ENCODE data around the gene ANKS1B.

ANKS1B gene

DNA sequence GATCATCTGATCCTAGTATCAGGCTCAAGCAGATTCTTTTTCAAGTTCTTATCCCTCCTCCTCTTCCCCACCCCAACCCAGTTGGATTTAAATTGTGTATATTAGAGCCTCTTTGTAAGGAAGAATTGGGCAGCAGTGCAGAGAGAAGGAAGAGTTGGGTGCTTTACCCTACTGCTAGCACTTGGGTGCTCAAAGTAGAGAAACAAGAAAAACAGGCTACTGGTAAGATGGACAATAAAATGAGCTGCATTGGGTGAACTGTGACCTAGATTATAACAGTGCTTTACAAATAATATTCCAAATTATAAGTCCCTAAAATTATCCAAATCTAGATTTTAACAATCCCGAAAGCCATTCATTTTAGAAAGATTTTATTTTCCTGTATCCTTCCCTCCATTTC, 700.6 kb downstream of the ANKS1B start:
- TF ChIP-seq, protein P1, sequence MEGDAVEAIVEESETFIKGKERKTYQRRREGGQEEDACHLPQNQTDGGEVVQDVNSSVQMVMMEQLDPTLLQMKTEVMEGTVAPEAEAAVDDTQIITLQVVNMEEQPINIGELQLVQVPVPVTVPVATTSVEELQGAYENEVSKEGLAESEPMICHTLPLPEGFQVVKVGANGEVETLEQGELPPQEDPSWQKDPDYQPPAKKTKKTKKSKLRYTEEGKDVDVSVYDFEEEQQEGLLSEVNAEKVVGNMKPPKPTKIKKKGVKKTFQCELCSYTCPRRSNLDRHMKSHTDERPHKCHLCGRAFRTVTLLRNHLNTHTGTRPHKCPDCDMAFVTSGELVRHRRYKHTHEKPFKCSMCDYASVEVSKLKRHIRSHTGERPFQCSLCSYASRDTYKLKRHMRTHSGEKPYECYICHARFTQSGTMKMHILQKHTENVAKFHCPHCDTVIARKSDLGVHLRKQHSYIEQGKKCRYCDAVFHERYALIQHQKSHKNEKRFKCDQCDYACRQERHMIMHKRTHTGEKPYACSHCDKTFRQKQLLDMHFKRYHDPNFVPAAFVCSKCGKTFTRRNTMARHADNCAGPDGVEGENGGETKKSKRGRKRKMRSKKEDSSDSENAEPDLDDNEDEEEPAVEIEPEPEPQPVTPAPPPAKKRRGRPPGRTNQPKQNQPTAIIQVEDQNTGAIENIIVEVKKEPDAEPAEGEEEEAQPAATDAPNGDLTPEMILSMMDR (conservative IDR thresholded peaks at IDR 0.05; ENCODE audit: low read depth) = no peak
- no peak for DNase-seq (ENCODE audit: low spot score)
- ChIA-PET CTCF (no interaction called here), POLR2A (ENCODE audit: low non-redundant PET) (no interaction called here)
- no peak overlapping the region for H3K27ac ChIP-seq

DNA sequence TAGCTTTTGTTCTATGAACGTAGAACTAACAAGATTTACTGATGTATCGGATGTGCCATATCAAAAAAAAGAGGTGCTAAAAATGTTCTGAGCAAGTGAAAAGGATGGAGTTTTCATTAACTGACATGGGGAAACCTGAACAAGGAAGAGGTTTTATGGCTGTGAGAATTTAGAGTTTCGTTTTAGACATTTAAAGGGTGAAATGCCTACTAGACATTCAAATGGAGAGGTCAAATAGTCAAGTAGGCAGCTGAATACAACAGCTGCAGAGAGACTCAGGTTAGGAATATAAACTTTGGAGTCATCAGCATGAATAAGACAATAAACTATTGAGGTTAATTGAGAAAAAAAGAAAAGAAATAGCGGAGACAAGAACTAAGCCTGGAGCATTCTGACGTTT, 702.1 kb downstream of the ANKS1B start:
- TF ChIP-seq, protein P1 (conservative IDR thresholded peaks at IDR 0.05; ENCODE audit: low read depth) = no peak
- POLR2A ChIA-PET (ENCODE audit: low non-redundant PET) = no interaction called here
- CTCF ChIA-PET = no interaction called here
- no peak overlapping the region for H3K27ac ChIP-seq
- no peak for DNase-seq (ENCODE audit: low spot score)

DNA sequence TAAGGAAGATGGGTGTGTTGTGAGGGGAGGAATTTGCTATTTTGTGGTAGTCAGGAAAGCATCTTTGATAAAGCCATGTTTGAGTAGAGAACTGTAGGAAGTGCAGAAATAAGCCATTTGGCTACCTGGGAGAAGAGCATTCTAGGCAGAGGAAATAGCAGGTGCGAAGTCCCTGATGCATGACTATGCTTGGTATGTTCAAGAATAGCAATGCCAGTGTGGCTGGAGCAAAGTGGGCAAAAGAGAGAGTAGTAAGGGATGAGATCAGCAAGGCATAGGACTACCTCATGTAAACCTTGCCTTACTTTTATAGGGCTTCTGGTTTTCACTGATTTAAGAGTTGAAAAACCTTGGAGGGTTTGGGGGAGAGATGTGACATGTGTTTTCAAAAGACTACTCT, 702.6 kb downstream of the ANKS1B start:
- no peak for DNase-seq (ENCODE audit: low spot score)
- TF ChIP-seq, protein P1 (conservative IDR thresholded peaks at IDR 0.05; ENCODE audit: low read depth) = no peak
- ChIA-PET CTCF (no interaction called here), POLR2A (ENCODE audit: low non-redundant PET) (no interaction called here)
- no peak overlapping the region for H3K27ac ChIP-seq

DNA sequence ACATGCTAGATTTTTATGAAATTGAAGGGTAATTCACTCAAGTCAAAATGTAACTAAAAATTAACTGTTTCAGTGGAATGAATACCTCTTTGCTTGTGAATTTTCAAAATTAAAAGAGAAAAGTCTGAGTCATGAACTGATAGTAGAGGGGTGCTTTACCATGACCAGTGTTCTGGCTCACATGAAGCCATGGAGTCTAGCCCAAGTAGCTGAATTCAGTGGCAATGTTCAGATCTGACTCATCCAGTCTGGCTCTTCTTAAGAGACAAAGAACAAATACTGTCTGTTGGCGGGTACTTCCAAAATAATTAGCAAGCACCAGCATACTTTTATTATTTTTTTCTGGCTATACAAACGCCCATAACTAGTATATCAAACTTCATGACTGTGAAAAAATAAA, 703.5 kb downstream of the ANKS1B start:
- no peak overlapping the region for H3K27ac ChIP-seq
- ChIA-PET CTCF (no interaction called here), POLR2A (ENCODE audit: low non-redundant PET) (no interaction called here)
- TF ChIP-seq, protein P1 (conservative IDR thresholded peaks at IDR 0.05; ENCODE audit: low read depth) = no peak
- DNase-seq (ENCODE audit: low spot score) = no peak

DNA sequence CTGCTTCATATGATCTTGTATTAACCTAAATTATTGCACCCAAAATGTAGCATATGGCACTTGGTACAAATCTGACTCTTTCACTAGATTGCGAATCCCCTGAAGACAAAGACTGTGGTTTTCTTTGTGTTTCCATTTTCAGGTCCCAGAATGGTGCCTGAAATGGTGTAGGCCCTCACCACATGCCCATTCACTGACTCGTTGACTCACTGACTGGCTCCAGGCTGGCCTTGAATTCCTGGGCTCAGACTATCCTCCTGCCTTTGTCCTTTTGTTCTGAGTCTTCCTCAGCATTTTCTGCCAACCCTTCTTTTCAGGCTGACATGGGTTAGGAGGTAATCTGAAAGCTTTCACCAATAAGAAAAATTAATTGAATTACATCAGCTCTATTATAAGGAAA, 705.8 kb downstream of the ANKS1B start:
- ChIA-PET POLR2A (ENCODE audit: low non-redundant PET) (no interaction called here), CTCF (no interaction called here)
- no peak overlapping the region for H3K27ac ChIP-seq
- DNase-seq (ENCODE audit: low spot score) = no peak
- TF ChIP-seq, protein P1 (conservative IDR thresholded peaks at IDR 0.05; ENCODE audit: low read depth) = no peak

DNA sequence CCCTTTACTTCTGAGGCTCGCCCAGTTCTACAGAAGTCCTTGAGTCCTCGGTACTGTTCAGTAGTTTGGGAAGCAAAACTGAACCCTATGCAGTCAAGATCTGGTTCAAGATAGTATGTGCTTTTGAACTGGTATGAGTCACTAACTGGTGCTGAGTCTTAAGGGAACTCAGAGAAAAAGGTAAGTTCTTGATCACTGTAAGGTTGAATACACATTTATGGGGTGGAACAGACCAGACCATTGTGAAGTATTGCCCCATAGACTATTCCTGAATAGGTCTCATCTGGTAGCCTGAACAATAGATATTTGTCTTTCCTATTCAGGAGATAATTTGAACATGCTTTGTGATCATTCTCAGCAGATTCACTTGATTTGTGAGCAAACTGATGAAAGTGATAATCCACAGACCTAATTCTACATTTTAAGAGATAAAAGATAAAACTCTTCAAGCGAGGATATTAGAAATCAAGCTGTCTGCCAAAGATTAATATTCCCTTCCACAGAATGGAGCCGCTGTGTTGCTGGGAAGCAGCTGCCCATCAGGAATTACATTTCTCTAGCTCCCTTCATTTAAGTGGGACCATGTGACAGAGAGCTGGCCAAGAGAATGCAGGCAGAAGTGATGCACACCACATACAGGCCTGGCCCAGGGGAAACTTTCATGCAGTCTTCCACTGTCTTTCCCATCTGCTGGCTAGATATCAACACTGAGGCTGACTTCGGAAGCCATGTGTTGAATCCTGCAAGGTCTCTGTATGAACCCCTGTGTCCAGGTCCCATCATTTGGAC, 707.0 kb downstream of the ANKS1B start:
- no peak for DNase-seq (ENCODE audit: low spot score)
- no peak overlapping the region for H3K27ac ChIP-seq
- ChIA-PET CTCF (no interaction called here), POLR2A (ENCODE audit: low non-redundant PET) (no interaction called here)
- TF ChIP-seq, protein P1 (conservative IDR thresholded peaks at IDR 0.05; ENCODE audit: low read depth) = no peak
